ENCODE data around the gene RSPH3. TPM values are rescaled to one million over a fixed set of nuclear protein-coding genes. Genes with fewer than 3 reads are reported as not detected.

RSPH3 gene
- total and polyA plus RNA-seq, 10 of the 15 experiments (the other 5 are each of a cell fraction or from before 2014, with no cell fraction given): 0.40 to 3.5 (median 1.4) TPM

DNA sequence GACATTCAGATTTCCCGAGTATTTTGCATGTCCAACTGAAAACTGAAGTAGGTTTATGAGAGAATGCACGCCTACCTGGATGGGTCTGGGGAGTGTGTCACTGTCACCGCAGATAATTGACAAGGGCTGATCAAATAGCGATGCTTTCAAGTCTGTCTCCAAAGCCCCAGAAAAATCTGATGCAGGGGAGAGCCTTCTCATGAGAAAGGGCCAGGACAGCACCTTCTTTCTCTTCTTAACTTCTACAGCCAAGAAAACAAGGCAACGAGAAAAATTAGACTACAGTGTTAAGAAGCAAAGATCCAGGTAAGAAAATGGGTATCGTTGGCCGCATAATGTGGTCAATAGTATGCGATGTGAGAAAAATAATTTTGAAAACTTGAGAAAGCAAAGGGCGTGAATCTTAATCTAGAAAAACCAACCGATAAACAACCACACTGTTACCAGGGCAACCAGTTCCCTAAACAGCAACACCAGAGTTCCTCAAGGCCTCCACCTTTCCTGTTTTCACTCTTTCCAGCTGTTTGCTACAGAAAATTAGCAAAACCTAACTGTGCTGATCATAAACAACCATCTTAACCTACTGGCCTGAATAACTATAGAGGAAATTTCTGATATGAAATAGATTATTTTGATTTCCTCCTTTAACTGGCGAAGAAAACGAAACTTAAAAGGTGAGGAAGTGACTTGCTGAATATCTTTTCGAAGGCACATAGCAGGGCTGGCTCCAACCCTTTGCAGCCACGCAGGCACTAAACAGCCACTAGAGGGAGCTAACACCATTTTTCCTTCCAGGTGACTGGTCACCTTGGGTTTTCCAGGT lies 42.2 kb upstream of the RSPH3 start (continued):
- TF ChIP-seq BCLAF1 (IDR thresholded peaks at IDR 0.05): no peak
- TF ChIP-seq HDAC2 (IDR thresholded peaks at IDR 0.05): no peak
- peak; percentile 67; the same call in 1 of the 2 replicates for TF ChIP-seq HDGF (IDR thresholded peaks at IDR 0.05)
- no peak for TF ChIP-seq JUNB (IDR thresholded peaks at IDR 0.05)
- TF ChIP-seq, protein P1, sequence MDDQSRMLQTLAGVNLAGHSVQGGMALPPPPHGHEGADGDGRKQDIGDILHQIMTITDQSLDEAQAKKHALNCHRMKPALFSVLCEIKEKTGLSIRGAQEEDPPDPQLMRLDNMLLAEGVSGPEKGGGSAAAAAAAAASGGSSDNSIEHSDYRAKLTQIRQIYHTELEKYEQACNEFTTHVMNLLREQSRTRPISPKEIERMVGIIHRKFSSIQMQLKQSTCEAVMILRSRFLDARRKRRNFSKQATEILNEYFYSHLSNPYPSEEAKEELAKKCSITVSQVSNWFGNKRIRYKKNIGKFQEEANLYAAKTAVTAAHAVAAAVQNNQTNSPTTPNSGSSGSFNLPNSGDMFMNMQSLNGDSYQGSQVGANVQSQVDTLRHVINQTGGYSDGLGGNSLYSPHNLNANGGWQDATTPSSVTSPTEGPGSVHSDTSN (IDR thresholded peaks at IDR 0.05; ENCODE audit: insufficient replicate concordance, low read depth, low read length): no peak
- TF ChIP-seq SPI1 (IDR thresholded peaks at IDR 0.05; ENCODE audit: borderline replicate concordance, insufficient read depth, low read depth, low read length): peak; percentile 81
- TF ChIP-seq SMC3 (IDR thresholded peaks at IDR 0.05; ENCODE audit: borderline replicate concordance, low read length): peak; percentile 90; the same call in 1 of the 2 replicates
- TF ChIP-seq ZBTB11 (CRISPR knock-in tag; IDR thresholded peaks at IDR 0.05): no peak

All from GM12878 (cell line).